GM18519 (cell line): ENCODE results near the gene GMEB2.
A peak's percentile ranks its signal among the peaks of the same experiment; 100 is the strongest.
"Not testable (repeated sequence)": the region's sequence is repeated elsewhere in the genome, so short reads cannot be mapped to it uniquely, and the experiment has no call there.

Experiments
- ATAC-seq: cut with Tn5 transposase; IDR thresholded peaks from one replicate; pipeline ENCODE4 v1.9.1; 2021; ENCODE audit warnings: mild to moderate bottlenecking, moderate library complexity; ENCODE audit not compliant: unreplicated experiment, low FRiP score

The GMEB2 gene, protein sequence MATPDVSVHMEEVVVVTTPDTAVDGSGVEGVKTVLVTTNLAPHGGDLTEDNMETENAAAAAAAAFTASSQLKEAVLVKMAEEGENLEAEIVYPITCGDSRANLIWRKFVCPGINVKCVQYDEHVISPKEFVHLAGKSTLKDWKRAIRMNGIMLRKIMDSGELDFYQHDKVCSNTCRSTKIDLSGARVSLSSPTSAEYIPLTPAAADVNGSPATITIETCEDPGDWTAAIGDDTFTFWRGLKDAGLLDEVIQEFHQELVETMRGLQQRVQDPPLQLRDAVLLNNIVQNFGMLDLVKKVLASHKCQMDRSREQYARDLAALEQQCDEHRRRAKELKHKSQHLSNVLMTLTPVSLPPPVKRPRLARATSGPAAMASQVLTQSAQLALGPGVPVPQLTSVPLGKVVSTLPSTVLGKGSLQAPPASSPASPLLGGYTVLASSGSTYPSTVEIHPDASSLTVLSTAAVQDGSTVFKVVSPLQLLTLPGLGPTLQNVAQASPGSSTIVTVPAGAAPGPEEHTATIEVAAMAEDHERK

GRCh38 chr20:63626424-63627128, at the start of gene GMEB2:
Gene GMEB2 (minus strand): TSS chr20:63627101. CDS start chr20:63619397, 7,704 bp downstream.
- ATAC-seq, result peak; percentile 23

- no peak for ATAC-seq
These were observed 48.9 kb upstream of the GMEB2 start for GRCh38 chr20:63675681-63676368.

DNA sequence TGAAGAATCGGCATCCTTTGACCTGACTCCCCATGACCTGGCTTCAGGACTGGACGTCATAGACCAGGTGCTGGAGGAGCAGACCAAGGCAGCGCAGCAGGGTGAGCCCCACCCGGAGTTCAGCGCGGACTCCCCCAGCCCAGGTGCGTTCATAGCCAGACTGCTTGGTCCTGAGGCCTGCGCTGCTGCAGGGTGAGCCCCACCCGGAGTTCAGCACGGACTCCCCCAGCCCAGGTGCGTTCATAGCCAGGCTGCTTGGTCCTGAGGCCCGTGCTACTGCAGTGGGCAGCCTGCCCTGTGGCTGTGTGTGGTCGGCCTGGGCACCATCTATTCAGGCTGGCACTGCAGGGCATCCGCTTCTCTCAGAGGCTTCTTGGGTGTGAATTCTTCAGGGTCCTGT, 47.0 kb upstream of the GMEB2 start:
- no peak for ATAC-seq

DNA sequence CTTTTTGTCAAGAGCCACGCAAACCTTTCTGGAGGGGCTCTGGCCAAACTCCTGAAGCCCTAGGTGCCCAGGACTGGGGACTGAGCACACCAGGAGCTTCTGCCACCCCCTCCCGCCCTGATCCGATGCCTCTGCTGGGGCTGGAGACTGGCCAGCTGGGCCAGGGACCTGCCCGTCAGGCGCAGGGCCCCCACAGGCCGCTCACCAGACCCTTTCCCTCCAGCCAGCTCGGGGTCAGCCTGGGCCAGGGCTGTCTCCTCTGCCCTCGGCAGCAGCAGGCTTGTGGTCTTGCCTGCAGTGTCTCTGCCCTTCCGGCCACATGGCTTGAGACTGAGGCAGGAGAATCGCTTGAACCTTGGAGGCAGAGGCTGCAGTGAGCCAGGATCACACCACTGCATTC, 45.8 kb upstream of the GMEB2 start:
- ATAC-seq, result no peak

DNA sequence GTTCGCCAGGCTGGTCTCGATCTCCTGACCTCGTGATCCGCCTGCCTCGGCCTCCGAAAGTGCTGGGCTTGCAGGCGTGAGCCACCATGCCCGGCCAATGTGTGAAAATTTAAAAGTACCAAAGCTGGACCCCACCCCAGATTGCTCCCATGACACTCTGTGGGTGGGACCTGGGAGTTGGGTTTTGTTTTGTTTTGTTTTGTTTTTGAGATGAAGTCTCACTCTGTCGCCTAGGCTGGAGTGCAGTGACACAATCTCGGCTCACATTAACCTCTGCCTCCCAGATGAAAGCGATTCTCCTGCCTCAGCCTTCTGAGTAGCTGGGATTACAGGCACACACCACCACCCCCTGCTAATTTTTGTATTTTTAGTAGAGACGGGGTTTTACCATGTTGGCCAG, 44.8 kb upstream of the GMEB2 start:
- ATAC-seq, result not testable (repeated sequence)

- no peak for ATAC-seq
These were observed 41.5 kb upstream of the GMEB2 start for GRCh38 chr20:63668351-63668750.

DNA sequence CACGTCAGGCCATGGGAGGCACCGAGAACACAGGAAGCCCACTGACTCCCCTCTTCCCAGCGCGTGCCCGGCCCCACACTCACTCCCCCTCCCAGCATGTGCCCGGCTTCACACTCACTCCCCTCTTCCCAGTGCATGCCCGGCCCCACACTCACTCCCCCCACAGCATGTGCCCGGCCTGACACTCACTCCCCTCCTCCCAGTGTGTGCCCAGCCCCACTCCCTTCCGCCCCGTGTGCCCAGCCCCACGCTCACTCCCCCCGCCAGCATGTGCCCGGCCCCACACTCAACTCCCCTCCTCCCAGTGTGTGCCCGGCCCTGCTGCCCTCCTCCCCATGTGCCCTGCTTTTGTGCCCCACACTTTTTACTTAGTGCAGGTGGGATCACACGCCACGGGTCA, 41.0 kb upstream of the GMEB2 start:
- ATAC-seq, result no peak

DNA sequence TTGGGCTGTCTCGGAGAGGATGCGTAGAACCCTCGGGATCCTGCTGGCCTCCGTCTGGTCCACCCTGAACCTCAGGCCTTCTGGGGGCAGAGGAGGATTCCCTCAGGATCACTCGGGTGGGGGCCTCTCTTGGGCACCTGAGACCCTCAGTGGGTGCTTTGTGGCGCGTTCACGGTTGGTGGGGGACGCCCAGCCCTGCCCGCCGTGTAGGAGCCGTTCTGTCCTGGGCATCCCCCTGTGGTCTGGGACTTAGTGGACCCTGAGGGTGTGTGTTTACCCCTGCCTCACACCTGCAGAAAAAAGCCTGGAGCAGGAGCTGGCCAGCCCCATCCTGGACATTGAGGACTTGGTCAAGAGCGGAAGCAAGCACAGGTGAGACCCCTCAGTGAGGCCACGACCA, 38.8 kb upstream of the GMEB2 start:
- ATAC-seq, result no peak

- no peak for ATAC-seq
These were observed 38.1 kb upstream of the GMEB2 start for GRCh38 chr20:63664861-63665594.

- no peak for ATAC-seq
These were observed 37.4 kb upstream of the GMEB2 start for GRCh38 chr20:63664143-63664851.

- ATAC-seq, result no peak
These were observed 36.6 kb upstream of the GMEB2 start for GRCh38 chr20:63663332-63664066.

DNA sequence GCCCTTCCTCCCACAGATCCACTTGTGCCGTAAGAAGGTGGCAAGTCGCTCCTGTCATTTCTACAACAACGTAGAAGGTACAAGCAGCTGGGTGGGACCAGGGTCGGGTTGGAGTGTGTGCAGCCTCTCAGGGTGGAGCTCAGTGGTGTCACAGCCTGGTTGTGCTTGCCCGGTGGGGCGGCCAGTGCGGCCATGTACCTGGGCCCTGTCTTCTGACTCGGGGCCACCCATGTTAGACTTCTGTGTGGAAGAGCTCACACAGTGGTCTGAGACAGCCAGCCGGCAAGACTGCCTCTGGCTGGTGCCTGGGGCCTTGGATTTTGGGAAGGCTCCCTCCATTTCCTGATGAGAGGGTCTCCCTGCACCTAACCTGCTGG, 35.9 kb upstream of the GMEB2 start:
- ATAC-seq, result no peak

- no peak for ATAC-seq
These were observed 35.3 kb upstream of the GMEB2 start for GRCh38 chr20:63661959-63662812.

- ATAC-seq, result no peak
These were observed 34.2 kb upstream of the GMEB2 start for GRCh38 chr20:63661108-63661507.

- no peak for ATAC-seq
These were observed 33.7 kb upstream of the GMEB2 start for GRCh38 chr20:63660622-63661021.

- ATAC-seq, result not testable (repeated sequence)
These were observed 33.3 kb upstream of the GMEB2 start for GRCh38 chr20:63660174-63660573.

DNA sequence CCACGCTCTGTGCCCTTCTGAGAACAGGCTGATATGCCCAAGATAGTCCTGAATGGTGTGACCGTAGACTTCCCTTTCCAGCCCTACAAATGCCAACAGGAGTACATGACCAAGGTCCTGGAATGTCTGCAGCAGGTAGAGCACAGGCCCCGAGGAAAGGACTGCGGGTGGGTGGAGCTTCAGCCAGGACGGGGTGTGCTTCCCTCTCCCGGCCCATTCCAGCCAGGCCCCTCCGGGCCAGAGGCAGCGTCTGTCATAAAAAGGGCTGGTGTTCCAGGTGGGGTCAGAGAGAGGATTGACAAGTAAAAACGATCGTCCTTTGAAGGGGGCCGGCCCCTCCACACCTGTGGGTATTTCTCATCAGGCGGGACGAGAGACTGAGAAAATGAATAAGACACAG, 32.5 kb upstream of the GMEB2 start:
- no peak for ATAC-seq

DNA sequence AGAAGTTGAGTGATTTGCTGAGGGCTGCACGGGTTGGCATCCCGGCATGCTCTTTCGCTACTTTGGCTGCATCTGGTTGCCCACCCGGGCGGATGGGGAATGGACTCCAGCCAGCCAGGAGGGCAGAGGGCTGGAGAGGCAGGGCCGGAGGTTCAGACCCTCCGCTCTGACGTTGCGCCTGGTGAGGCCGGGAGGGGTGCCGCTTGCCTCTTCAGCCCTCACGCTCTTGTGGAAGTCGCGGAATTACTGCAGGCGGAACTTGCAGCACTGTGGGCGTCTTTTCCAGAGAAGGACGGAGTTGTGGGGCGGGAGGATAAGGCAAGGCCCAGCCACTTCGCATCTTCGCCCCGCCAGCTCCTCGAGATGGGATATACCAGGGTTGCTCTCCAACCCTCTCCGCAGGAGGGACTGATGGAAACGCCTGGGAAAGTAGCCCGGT, 31.9 kb upstream of the GMEB2 start:
- ATAC-seq, result no peak
